GM12878 (cell line): Measurements from ENCODE around the gene IFT88. TPM values are rescaled to one million over a fixed set of nuclear protein-coding genes. Genes with fewer than 3 reads are reported as not detected.

Experiments
- BHLHE40 ChIP-seq, 2 experiments: fragments of 450-650 bp in 1 of 2; IDR thresholded peaks; 2 replicates each; pipeline ENCODE4 v1.6.1; 2011 to 2017; ENCODE audit warnings: low read depth in 2 of 2, borderline replicate concordance in 1 of 2, improper control_type of control experiment in 1 of 2, low read length in 1 of 2, mild to moderate bottlenecking in 1 of 2
- CBX5 ChIP-seq: sonication (generic); IDR thresholded peaks from 2 replicates; pipeline ENCODE4 v1.6.1; 2016; ENCODE audit warnings: low read depth, moderate library complexity, mild to moderate bottlenecking, inconsistent platforms
- CHD1 ChIP-seq: IDR thresholded peaks from 2 replicates; pipeline ENCODE4 v1.6.1; 2012; ENCODE audit warnings: low read depth, low read length, improper control_type of control experiment
- NRF1 ChIP-seq: conservative IDR thresholded peaks from 2 replicates; pipeline ENCODE4 v1.6.1; 2011; ENCODE audit warnings: mild to moderate bottlenecking, low read depth, low read length, improper control_type of control experiment
- PML ChIP-seq: IDR thresholded peaks from 2 replicates; pipeline ENCODE4 v1.6.1; 2012; ENCODE audit warnings: low read length, inconsistent platforms
- RCOR1 ChIP-seq: conservative IDR thresholded peaks from 2 replicates; pipeline ENCODE4 v1.6.1; 2012; ENCODE audit warnings: low read depth, low read length, improper control_type of control experiment
- ZBED1 ChIP-seq: IDR thresholded peaks from 2 replicates; pipeline ENCODE4 v1.6.1; 2016; ENCODE audit warnings: borderline replicate concordance
- ZZZ3 ChIP-seq: IDR thresholded peaks from 2 replicates; pipeline ENCODE4 v1.6.1; 2011; ENCODE audit warnings: low read depth; ENCODE audit not compliant: control insufficient read depth, insufficient read length
- polyA plus RNA-seq, 11 experiments: library from polyadenylated mRNA; depleted of rRNA in 4 of 11; unstranded in 6 of 11; stranded (reverse) in 5 of 11; fragments of >200 nt; fragmentation: Nextera tagmentation in 4 of 11; fragmentation: Illumina TruSeq in 1 of 11; extraction: Ambion mirVana in 4 of 11; extraction: Trizol in 1 of 11; gene quantifications; 1 replicate in 1 of 11; 2 replicates in 10 of 11; pipeline versions ENCODE4 v1.2.1 to v1.2.3, GENCODE V29; 2011 to 2016; ENCODE audit warnings: inconsistent platforms in 2 of 11, missing spikeins in 2 of 11, low read depth in 1 of 11
- total RNA-seq, 4 experiments: library from RNA; depleted of rRNA in 3 of 4; stranded (reverse); fragments of >200 nt in 3 of 4; fragmentation: Illumina TruSeq in 1 of 4; extraction: Trizol in 1 of 4; gene quantifications; 2 replicates each; pipeline versions ENCODE4 v1.2.1 to v1.2.3, GENCODE V29; 2013 to 2021
- TF ChIP-seq, protein P1 (sequence below): IDR thresholded peaks from 2 replicates; pipeline ENCODE4 v1.6.1; 2012; ENCODE audit warnings: improper control_type of control experiment, low read depth, low read length; ENCODE audit not compliant: insufficient replicate concordance
- TF ChIP-seq, protein P2 (sequence below): IDR thresholded peaks from 2 replicates; pipeline ENCODE4 v1.6.1; 2011; ENCODE audit warnings: mild to moderate bottlenecking, low read depth, low read length, moderate library complexity; ENCODE audit not compliant: insufficient replicate concordance
- TF ChIP-seq, protein P3 (sequence below): fragments of 450-650 bp; IDR thresholded peaks from 2 replicates; pipeline ENCODE4 v1.6.1; 2017; ENCODE audit warnings: mild to moderate bottlenecking, low read depth, inconsistent platforms; ENCODE audit not compliant: poor library complexity, severe bottlenecking
- TF ChIP-seq, protein P4 (sequence below): IDR thresholded peaks from 2 replicates; pipeline ENCODE4 v1.6.1; 2012; ENCODE audit warnings: low read depth, low read length, improper control_type of control experiment
- TF ChIP-seq, protein P5 (sequence below): fragments of 450-650 bp; conservative IDR thresholded peaks from 2 replicates; pipeline ENCODE4 v1.6.1; 2017; ENCODE audit warnings: mild to moderate bottlenecking, moderate library complexity
- TF ChIP-seq, protein P6 (sequence below): fragments of 450-650 bp; IDR thresholded peaks from 2 replicates; pipeline ENCODE4 v1.6.1; 2017; ENCODE audit warnings: low read depth, mild to moderate bottlenecking, moderate library complexity

Gene IFT88
- total and polyA plus RNA-seq, 10 of the 15 experiments (the other 5 are each of a cell fraction or from before 2014, with no cell fraction given) = 2.9 to 5.6 (median 4.1) TPM

DNA sequence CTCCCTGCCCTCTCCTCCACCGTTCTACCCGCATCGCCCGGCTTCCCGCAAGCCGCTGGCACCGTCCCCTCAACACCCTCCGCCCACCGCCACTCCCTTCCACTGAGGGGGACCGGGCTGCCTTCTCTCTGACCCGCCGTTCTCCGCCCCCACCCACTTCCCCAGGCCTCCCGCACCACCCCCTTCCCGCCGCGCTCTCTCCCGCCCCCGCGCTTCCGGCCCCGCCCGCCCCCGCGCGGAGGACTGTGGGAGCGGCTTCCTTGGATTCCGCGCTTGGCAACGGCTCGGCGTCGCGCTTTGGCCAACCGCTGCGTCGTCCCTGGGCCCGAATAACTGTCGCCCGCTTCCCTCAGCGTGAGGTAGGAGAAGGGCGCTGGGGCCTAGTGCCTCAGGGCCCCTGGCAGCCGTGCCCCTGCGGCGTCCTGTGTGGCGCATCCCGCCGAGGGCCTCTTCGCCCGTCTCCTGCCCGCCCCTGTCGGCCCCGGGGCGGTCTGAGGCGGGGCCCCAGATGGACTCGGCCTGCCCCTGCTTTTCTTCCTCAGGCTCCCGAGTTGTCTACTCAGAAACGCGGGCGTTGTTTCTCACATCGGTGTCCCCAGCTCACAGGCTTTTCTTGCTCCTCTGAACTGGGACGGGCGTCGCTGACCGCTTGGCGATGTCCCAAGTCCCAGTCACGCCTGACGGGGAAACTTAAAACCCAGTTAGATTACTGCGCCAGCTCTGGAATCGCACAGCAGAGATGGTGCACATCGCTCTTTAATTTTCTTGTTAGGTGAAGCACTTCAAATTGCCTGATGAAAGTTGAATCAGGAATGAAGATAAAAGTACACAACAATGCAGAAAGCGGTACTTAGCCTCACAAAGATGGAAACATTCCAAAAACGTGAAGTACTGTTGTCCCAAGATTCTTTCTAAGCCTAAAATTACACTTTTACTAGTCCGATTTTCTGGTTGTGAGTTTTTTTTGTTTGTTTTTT lies at the start of gene IFT88 (continued):
- TF ChIP-seq, protein P1, sequence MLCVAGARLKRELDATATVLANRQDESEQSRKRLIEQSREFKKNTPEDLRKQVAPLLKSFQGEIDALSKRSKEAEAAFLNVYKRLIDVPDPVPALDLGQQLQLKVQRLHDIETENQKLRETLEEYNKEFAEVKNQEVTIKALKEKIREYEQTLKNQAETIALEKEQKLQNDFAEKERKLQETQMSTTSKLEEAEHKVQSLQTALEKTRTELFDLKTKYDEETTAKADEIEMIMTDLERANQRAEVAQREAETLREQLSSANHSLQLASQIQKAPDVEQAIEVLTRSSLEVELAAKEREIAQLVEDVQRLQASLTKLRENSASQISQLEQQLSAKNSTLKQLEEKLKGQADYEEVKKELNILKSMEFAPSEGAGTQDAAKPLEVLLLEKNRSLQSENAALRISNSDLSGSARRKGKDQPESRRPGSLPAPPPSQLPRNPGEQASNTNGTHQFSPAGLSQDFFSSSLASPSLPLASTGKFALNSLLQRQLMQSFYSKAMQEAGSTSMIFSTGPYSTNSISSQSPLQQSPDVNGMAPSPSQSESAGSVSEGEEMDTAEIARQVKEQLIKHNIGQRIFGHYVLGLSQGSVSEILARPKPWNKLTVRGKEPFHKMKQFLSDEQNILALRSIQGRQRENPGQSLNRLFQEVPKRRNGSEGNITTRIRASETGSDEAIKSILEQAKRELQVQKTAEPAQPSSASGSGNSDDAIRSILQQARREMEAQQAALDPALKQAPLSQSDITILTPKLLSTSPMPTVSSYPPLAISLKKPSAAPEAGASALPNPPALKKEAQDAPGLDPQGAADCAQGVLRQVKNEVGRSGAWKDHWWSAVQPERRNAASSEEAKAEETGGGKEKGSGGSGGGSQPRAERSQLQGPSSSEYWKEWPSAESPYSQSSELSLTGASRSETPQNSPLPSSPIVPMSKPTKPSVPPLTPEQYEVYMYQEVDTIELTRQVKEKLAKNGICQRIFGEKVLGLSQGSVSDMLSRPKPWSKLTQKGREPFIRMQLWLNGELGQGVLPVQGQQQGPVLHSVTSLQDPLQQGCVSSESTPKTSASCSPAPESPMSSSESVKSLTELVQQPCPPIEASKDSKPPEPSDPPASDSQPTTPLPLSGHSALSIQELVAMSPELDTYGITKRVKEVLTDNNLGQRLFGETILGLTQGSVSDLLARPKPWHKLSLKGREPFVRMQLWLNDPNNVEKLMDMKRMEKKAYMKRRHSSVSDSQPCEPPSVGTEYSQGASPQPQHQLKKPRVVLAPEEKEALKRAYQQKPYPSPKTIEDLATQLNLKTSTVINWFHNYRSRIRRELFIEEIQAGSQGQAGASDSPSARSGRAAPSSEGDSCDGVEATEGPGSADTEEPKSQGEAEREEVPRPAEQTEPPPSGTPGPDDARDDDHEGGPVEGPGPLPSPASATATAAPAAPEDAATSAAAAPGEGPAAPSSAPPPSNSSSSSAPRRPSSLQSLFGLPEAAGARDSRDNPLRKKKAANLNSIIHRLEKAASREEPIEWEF = no peak
- TF ChIP-seq PML (no peak), CBX5 (0 out of 2 replicates have a peak, but pooled peaks have one; percentile 10), NRF1 (no peak), CHD1 (no peak), ZZZ3 (no peak), ZBED1 (no peak), RCOR1 (no peak), BHLHE40 (IDR thresholded peaks at IDR 0.05; ENCODE audit: borderline replicate concordance in 1 of 2, low read depth in 2 of 2, low read length in 1 of 2) (peak; percentile 5 to 20; a peak in 1 of 4 replicates)
- TF ChIP-seq, protein P2, sequence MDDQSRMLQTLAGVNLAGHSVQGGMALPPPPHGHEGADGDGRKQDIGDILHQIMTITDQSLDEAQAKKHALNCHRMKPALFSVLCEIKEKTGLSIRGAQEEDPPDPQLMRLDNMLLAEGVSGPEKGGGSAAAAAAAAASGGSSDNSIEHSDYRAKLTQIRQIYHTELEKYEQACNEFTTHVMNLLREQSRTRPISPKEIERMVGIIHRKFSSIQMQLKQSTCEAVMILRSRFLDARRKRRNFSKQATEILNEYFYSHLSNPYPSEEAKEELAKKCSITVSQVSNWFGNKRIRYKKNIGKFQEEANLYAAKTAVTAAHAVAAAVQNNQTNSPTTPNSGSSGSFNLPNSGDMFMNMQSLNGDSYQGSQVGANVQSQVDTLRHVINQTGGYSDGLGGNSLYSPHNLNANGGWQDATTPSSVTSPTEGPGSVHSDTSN = no peak
- TF ChIP-seq, protein P3, sequence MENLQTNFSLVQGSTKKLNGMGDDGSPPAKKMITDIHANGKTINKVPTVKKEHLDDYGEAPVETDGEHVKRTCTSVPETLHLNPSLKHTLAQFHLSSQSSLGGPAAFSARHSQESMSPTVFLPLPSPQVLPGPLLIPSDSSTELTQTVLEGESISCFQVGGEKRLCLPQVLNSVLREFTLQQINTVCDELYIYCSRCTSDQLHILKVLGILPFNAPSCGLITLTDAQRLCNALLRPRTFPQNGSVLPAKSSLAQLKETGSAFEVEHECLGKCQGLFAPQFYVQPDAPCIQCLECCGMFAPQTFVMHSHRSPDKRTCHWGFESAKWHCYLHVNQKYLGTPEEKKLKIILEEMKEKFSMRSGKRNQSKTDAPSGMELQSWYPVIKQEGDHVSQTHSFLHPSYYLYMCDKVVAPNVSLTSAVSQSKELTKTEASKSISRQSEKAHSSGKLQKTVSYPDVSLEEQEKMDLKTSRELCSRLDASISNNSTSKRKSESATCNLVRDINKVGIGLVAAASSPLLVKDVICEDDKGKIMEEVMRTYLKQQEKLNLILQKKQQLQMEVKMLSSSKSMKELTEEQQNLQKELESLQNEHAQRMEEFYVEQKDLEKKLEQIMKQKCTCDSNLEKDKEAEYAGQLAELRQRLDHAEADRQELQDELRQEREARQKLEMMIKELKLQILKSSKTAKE = no peak
- TF ChIP-seq, protein P4, sequence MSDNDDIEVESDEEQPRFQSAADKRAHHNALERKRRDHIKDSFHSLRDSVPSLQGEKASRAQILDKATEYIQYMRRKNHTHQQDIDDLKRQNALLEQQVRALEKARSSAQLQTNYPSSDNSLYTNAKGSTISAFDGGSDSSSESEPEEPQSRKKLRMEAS = no peak; the same call in 1 of the 2 replicates
- TF ChIP-seq, protein P5, sequence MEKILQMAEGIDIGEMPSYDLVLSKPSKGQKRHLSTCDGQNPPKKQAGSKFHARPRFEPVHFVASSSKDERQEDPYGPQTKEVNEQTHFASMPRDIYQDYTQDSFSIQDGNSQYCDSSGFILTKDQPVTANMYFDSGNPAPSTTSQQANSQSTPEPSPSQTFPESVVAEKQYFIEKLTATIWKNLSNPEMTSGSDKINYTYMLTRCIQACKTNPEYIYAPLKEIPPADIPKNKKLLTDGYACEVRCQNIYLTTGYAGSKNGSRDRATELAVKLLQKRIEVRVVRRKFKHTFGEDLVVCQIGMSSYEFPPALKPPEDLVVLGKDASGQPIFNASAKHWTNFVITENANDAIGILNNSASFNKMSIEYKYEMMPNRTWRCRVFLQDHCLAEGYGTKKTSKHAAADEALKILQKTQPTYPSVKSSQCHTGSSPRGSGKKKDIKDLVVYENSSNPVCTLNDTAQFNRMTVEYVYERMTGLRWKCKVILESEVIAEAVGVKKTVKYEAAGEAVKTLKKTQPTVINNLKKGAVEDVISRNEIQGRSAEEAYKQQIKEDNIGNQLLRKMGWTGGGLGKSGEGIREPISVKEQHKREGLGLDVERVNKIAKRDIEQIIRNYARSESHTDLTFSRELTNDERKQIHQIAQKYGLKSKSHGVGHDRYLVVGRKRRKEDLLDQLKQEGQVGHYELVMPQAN = peak; percentile 96
- TF ChIP-seq, protein P6, sequence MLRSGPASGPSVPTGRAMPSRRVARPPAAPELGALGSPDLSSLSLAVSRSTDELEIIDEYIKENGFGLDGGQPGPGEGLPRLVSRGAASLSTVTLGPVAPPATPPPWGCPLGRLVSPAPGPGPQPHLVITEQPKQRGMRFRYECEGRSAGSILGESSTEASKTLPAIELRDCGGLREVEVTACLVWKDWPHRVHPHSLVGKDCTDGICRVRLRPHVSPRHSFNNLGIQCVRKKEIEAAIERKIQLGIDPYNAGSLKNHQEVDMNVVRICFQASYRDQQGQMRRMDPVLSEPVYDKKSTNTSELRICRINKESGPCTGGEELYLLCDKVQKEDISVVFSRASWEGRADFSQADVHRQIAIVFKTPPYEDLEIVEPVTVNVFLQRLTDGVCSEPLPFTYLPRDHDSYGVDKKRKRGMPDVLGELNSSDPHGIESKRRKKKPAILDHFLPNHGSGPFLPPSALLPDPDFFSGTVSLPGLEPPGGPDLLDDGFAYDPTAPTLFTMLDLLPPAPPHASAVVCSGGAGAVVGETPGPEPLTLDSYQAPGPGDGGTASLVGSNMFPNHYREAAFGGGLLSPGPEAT = no peak
